ENCODE results near the gene ZNF440.
"Not testable (repeated sequence)": the region's sequence is repeated elsewhere in the genome, so short reads cannot be mapped to it uniquely, and the experiment has no call there.

ZNF440 gene

DNA sequence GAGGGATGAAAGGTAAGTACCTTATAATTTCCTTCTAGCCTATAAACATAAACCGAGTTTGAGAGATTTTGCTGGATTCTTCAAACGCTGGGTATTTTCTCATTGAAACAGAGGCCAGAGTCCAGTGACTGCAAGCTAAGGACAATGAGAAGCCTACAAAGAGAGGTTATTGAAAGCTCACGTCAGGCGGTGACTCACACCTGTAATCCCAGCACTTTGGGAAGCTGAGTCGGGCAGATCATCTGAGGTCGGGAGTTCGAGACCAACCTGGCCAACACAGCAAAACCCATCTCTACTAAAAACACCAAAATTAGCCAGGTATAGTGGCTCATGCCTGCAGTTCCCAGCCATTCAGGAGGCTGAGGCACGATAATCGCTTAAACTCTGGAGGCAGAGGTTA is 58.6 kb downstream of the ZNF440 start:
- no peak overlapping the region for H3K9ac ChIP-seq (ENCODE audit: low read depth, low read length)
- H3K4me3 ChIP-seq (ENCODE audit: low read depth, low read length), result no peak overlapping the region
- peaks cover 14% of the 10 kb centered on the region for H3K9me3 ChIP-seq (ENCODE audit: control insufficient read depth, insufficient read depth, low read length)
- no peaks in the 10 kb centered on the region for H3K36me3 ChIP-seq (ENCODE audit: control insufficient read depth, insufficient read depth, low read length)
- no peaks in the 10 kb centered on the region for H3K4me1 ChIP-seq (ENCODE audit: control insufficient read depth, insufficient read depth, low read length)
- no peaks in the 10 kb centered on the region for H3K27me3 ChIP-seq (ENCODE audit: control insufficient read depth, insufficient read depth, low read length)

DNA sequence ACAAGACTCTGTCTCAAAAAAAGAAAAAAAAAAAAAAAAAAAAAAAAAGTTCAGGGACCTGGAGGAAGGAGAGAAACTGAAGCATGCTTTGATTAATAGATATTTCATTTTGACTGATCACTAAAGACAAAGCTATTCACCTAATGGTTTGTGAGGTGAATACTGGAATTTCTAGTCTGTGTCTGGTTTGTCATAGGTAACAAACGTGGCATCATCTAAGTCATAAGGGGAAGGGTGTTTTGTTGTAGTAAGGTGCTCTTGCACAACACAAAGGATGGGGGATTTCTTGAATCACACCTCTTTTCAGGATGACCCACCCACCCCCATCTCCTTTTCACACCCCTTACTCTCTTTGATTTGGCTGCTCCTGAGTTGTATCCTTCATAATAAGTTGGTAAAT is 59.7 kb downstream of the ZNF440 start:
- H3K27me3 ChIP-seq (ENCODE audit: control insufficient read depth, insufficient read depth, low read length), result no peaks in the 10 kb centered on the region
- no peak overlapping the region for H3K9ac ChIP-seq (ENCODE audit: low read depth, low read length)

DNA sequence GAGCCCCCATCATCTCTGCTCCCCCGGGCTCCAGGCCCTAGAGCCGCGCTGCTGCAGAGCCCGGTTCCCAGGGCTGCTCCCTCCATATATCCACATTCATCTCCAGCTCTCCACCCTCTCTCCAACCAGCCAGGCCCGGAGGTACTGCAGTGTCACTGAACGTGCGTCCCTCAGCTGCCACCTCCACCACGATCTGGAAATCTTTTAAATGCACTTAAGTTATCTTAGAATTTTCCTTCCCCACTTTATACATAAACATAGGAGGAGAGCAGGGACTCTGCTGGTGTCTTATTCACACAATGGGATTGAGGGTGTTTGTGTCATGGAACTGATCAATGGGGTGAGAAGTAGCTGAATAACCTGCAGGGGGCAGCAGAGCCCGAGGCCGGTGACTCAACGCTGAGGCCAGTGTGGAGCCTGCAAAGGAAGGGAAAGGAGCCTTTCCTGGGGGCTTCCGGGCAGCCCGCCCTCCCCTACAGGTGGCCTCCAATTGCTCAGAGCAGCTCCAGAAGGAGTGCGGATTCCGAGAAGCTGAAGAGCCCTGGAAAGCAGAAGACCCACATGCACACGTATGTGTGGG is 65.7 kb downstream of the ZNF440 start:
- H3K36me3 ChIP-seq (ENCODE audit: control insufficient read depth, insufficient read depth, low read length); H3K4me3 ChIP-seq (ENCODE audit: low read depth, low read length); H3K4me1 ChIP-seq (ENCODE audit: control insufficient read depth, insufficient read depth, low read length); H3K9ac ChIP-seq (ENCODE audit: low read depth, low read length); H3K9me3 ChIP-seq (ENCODE audit: control insufficient read depth, insufficient read depth, low read length); H3K27me3 ChIP-seq (ENCODE audit: control insufficient read depth, insufficient read depth, low read length): not testable (repeated sequence)

More for the DNA sequence above, 59.7 kb downstream of the ZNF440 start:
- no peak overlapping the region for H3K4me3 ChIP-seq (ENCODE audit: low read depth, low read length)
- no peaks in the 10 kb centered on the region for H3K36me3 ChIP-seq (ENCODE audit: control insufficient read depth, insufficient read depth, low read length)
- H3K9me3 ChIP-seq (ENCODE audit: control insufficient read depth, insufficient read depth, low read length), result peaks cover 15% of the 10 kb centered on the region
- no peaks in the 10 kb centered on the region for H3K4me1 ChIP-seq (ENCODE audit: control insufficient read depth, insufficient read depth, low read length)

DNA sequence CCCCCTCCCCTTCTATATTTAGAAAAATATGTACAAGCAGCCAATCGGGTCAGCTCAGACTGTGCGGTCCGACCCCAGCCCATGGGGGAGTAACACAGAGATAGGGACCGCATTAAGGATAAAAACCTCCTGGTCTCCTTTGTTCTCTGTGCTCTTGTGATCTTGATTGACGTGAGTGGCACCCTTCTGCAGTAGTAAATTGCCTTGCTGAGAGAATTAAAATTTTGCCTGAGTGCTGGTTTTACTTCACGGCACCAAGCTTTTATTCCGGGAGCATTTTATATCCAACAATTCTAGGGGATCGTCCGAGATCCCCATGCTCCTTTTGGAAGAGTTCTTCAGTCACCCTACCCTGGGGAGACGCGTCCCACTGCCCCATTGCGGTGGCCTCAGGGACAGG is 66.5 kb downstream of the ZNF440 start:
- Histone ChIP-seq H3K9me3 (ENCODE audit: control insufficient read depth, insufficient read depth, low read length) (peaks cover 9% of the 10 kb centered on the region), H3K36me3 (ENCODE audit: control insufficient read depth, insufficient read depth, low read length) (no peaks in the 10 kb centered on the region), H3K9ac (ENCODE audit: low read depth, low read length) (no peak overlapping the region), H3K27me3 (ENCODE audit: control insufficient read depth, insufficient read depth, low read length) (no peaks in the 10 kb centered on the region), H3K4me1 (ENCODE audit: control insufficient read depth, insufficient read depth, low read length) (no peaks in the 10 kb centered on the region), H3K4me3 (ENCODE audit: low read depth, low read length) (no peak overlapping the region)

DNA sequence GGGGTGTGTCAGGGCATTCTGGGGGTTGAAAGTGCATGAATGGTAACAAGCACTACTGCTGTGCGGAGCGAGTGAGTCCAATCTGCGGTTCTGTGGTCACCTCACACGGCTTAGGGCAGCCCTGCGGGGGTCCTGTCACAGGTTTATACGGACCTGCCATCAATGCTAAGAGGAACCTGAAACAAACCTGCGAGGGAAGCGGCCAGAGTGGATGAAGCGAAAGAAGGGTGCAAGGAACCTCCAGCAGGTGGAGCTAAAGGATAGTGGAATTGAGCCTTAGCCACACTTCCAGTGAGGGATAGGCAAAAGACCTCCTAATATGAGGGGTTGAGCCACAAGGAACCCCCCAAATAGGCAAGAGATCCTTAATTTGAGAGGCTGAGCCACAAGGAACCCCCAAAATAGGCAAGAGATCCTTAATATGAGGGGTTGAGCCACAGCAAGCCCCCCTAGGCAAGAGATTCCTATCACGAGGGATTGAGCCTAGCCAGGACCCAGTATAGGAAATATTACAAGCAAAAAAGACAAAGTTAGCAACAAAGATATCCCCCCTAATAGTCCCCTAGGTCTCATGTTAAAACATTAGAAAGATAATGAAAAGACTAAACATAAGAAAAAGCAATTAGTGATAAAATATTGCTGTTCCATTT is 67.2 kb downstream of the ZNF440 start:
- Histone ChIP-seq H3K4me3 (ENCODE audit: low read depth, low read length) (no peak overlapping the region), H3K4me1 (ENCODE audit: control insufficient read depth, insufficient read depth, low read length) (no peaks in the 10 kb centered on the region)

DNA sequence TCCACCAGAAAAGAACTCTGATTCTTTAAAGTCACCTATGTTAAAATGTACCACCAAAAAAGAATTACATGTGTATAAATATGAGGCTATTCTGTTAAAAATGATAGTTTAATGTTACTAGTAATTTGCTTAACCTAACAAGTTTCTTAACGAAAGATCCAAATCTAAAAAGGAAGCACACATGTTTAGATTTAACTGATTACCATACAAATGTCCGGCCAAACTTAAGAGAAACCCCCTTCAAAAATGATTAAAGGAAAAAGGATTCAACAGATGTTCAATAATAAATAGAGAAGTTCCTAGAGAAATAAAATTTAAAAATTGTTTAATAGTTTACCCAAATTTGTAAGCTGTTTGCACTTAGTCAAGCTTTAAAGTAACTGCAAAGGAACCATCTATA is 68.5 kb downstream of the ZNF440 start:
- H3K9ac ChIP-seq (ENCODE audit: low read depth, low read length), result no peak overlapping the region
- no peaks in the 10 kb centered on the region for H3K4me1 ChIP-seq (ENCODE audit: control insufficient read depth, insufficient read depth, low read length)
- H3K9me3 ChIP-seq (ENCODE audit: control insufficient read depth, insufficient read depth, low read length), result peaks cover 9% of the 10 kb centered on the region
- H3K4me3 ChIP-seq (ENCODE audit: low read depth, low read length), result no peak overlapping the region
- H3K36me3 ChIP-seq (ENCODE audit: control insufficient read depth, insufficient read depth, low read length), result no peaks in the 10 kb centered on the region
- H3K27me3 ChIP-seq (ENCODE audit: control insufficient read depth, insufficient read depth, low read length), result no peaks in the 10 kb centered on the region

More for the DNA sequence above, 67.2 kb downstream of the ZNF440 start:
- H3K9ac ChIP-seq (ENCODE audit: low read depth, low read length), result no peak overlapping the region
- no peaks in the 10 kb centered on the region for H3K27me3 ChIP-seq (ENCODE audit: control insufficient read depth, insufficient read depth, low read length)
- no peaks in the 10 kb centered on the region for H3K36me3 ChIP-seq (ENCODE audit: control insufficient read depth, insufficient read depth, low read length)
- peaks cover 9% of the 10 kb centered on the region for H3K9me3 ChIP-seq (ENCODE audit: control insufficient read depth, insufficient read depth, low read length)

Measured in iPS-15b (cell line).